HG02840 (cell line): ENCODE measurements around the gene GPR137B.
"Not testable (repeated sequence)": the region's sequence is repeated elsewhere in the genome, so short reads cannot be mapped to it uniquely, and the experiment has no call there.

Experiments
- ATAC-seq: cut with Tn5 transposase; IDR thresholded peaks from one replicate; pipeline ENCODE4 v1.9.1; 2021; ENCODE audit warnings: mild to moderate bottlenecking, moderate library complexity, moderate number of reproducible peaks; ENCODE audit not compliant: unreplicated experiment, low FRiP score

Gene GPR137B

GRCh38 chr1:236156512-236157208, 14.3 kb downstream of the GPR137B start:
- ATAC-seq = peak; percentile 91

GRCh38 chr1:236158072-236158471, 15.7 kb downstream of the GPR137B start:
- ATAC-seq = not testable (repeated sequence)

- no peak for ATAC-seq
Observed at GRCh38 chr1:236158719-236159118, 16.4 kb downstream of the GPR137B start.

GRCh38 chr1:236159704-236160539, 17.6 kb downstream of the GPR137B start:
- ATAC-seq = peak; percentile 40

- no peak for ATAC-seq
Observed at GRCh38 chr1:236160540-236161127, 18.3 kb downstream of the GPR137B start.

GRCh38 chr1:236161230-236161629, 18.9 kb downstream of the GPR137B start:
- ATAC-seq = no peak

GRCh38 chr1:236161755-236162154, 19.4 kb downstream of the GPR137B start:
- ATAC-seq = not testable (repeated sequence)

- no peak for ATAC-seq
Observed at GRCh38 chr1:236163463-236164153, 21.3 kb downstream of the GPR137B start.

GRCh38 chr1:236164273-236164672, 21.9 kb downstream of the GPR137B start:
- ATAC-seq = no peak

- ATAC-seq = no peak
Observed at GRCh38 chr1:236165238-236165981, 23.1 kb downstream of the GPR137B start.

GRCh38 chr1:236166041-236166440, 23.7 kb downstream of the GPR137B start:
- ATAC-seq = no peak

- no peak for ATAC-seq
Observed at GRCh38 chr1:236167154-236167553, 24.8 kb downstream of the GPR137B start.

- no peak for ATAC-seq
Observed at GRCh38 chr1:236167578-236167977, 25.2 kb downstream of the GPR137B start.

GRCh38 chr1:236168716-236169429, 26.5 kb downstream of the GPR137B start:
- no peak for ATAC-seq

GRCh38 chr1:236172041-236172579, 29.8 kb downstream of the GPR137B start:
- ATAC-seq = no peak

GRCh38 chr1:236173174-236173767, 30.9 kb downstream of the GPR137B start:
- ATAC-seq = no peak

- peak; percentile 69 for ATAC-seq
Observed at GRCh38 chr1:236175642-236176336, 33.5 kb downstream of the GPR137B start.
